T-helper 1 cell (primary cell): ENCODE data around the gene INAFM2.

Source experiments
- DNase-seq, 5 donors: peaks; one replicate each; pipeline ENCODE4 v3.0.0-alpha.2; 2012 to 2020

INAFM2 gene

DNA sequence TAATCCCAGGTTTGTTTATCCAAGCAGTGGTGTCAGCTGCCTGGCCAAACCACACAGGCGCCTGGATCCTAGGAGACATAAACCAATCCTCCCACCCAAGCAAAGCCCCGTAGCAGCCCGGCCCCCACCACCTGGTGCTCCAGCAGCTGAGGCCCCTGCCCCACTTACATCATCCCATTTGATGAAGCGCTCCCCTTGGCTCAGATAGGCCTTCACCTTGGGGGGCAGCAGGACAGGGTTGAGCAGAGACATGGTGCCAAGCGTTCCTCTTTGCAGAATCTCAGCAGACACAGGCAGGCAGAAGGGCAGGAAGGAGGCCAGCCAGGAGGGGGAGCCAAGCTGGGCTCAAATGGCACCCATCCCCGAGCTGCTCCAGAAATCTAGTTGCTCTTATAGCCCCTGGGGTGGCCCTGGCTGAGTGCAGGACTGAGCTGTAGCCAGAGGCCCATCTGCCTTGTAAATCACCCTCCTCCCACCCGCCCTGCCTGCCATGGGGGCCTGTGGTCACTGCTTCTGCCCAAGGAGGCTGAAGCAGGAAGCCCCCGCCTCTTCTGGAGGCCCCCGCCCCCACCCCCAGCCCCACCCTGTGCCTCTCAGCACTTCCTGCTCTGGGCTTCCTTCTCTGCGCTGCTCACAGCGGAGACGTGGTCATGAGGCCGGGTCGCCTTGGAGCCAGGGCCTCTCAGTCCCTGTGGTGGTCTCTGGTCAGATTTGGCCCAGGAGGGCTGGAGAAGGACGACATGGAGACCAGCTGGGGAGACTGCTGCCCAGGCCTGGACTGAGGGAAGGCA, 15.9 kb upstream of the INAFM2 start, which contains the start of gene PLCB2:
Gene PLCB2, minus strand, starts transcription at position 515 of the 791 bp plus-strand sequence. Its CDS starts 263 bp downstream, at position 252.
- DNase-seq = peak; percentile 36 to 78 (median 55)

DNA sequence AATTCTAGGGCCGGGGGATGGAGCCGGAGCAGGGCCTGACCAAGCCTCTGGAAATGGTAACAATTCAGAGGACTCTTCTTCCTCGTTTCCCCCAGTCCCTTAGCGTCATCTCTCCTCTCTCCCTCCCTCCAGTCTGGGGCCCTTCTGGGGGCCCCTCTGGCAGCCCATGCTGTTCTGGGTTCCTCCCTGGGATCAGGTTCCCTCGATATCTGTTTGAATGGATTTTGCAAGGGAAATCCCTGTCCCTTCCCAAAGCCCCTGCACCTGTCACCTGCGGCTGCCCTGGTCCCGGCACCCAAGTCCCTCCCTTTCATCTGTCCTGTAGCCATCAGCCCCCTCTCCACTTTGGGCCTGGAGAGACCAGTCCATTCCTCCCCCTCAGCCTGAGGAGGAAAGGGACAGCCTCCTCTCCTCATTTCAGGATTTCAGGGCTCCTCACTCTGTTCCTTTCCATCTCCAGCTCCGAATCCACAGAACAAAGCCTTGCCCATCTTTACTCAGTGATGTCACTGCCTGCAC, 14.1 kb upstream of the INAFM2 start:
- no peak for DNase-seq

DNA sequence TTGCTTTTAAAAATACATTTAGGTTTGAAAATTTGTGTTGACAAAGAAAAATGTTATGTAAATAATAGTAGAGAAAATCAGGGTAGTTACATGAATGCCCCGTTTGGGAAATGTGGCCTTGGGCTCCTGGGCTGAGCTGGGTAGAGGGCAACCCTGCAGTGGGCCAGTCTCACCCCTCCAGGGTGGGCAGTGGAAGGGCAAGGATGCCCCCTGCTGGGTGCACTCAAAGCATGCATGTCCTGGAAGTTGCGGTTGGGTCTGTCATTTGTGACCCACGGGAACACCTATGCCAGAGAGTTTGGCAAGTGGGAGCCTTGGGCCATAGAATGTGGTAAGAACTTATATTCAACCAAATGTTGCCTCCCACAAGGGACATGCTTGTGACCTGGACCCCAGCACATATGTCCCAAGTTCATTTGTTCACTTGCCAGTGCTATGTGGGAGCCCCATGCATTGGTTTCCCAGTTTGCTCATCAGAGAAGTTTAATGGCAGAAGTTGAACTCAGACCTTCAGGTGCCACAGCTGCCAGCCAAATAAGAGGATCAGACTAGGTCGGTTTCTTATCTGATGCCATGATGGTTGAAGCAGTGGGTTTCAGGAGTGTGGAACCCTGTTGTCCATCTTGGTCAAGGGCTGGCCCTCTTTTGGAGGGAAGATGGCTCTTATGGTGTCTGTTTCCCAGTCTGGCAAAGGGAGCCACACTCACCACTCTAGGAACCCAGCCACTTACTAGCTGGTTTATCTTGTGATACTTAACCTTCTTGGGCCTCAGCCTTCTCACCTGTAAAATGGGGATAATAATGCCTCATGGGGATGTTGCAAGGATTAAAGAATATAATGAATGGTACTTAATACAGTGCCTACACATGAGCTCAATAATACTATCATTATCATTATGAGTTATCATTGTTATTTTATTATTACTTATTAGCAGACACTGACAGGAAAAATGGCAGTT, 13.2 kb upstream of the INAFM2 start:
- DNase-seq = peak in 3 of 5 donors; percentile 40 to 67 (median 40)

DNA sequence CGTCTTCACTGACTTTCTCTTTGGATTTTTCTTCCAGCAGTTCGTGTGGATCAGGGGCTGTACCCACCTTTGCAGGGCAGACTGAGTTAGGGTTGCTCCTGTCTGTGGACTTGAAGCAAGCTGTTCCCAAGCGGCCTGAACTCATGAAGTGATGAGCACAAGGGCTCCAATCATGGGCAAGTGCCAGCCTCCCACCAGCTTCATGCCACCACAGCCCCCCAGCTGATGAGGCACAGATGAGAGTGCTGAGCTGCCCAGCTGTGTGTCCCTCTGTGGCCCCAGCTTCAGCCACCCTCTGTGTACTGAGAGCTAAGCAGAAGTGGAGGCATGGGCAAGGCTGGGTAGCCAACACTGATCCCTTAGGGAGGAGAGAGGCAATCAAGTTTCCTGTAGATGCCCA, 12.5 kb upstream of the INAFM2 start:
- no peak for DNase-seq

DNA sequence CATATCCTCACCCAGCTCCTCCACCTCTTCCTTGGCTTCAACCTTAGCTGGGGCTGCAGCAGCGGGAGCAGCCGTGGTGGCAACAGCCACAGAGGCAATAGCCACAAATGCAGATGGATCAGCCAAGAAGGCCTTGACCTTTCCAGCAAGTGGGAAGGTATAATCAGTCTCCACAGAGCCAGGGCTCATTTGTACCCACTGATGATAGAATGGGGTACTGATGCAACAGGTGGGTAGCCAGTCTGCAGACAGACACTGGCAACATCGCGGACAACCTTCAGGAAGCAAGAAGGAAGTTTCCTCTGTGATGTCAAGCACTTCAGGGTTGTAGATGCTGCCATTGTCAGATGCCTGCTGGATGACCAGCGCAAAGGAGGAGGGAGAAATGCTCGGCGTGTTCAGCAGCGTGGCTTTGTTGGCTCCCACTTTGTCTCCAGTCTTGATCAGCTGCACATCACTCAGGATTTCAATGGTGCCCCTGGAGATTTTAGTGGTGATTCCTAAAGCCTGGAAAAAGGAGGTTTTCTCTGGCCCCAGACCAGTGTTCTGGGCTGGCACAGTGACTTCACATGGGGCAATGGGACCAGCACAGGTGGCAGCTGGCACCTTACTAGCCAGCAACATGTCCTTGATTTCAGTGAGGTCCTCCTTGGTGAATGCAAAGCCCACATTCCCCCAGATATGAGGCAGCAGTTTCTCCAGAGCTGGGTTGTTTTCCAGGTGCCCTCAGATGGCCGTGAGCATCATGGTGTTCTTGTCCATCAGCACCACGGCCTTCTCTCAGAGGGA, 10.9 kb upstream of the INAFM2 start:
- no peak for DNase-seq

DNA sequence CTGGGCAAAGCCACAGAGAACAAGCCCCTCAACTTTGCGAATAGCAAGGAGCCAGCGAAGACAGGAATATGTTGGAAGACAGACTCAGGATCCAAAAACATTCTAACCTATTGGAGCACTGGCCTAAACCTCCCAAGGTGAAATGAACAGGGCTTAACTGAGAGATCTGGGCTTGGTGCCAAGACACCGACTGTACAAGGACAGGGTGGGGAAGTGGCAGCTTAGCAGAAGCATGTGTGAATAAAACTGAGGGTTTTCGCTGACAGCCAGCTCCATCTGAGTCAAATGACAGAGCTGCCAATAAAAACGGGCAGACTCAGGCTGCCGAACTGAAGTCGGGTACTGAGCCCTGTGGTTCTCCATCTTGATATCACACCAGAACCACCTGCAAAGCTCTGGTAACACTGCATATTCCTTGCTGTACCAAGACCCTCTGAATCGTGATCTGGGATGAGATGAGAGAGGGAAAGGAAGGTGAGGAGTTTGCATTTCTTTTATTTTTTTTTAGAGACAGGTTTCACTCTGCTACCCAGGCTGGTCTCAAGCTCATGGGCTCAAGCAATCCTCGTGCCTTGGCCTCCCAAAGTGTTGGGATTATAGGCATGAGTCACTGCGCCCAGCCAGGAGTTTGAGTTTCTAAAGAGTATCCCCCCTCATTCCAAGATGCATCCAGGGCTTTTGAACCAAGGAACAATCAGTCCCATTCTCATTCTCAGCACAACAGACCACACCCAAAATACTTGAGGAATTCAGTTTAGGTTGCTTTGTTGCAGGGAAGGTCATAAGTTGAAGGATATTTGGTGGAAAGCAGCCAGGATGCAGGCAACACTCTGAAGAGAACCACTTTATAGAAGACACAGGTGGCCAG, 9.7 kb upstream of the INAFM2 start:
- no peak for DNase-seq

DNA sequence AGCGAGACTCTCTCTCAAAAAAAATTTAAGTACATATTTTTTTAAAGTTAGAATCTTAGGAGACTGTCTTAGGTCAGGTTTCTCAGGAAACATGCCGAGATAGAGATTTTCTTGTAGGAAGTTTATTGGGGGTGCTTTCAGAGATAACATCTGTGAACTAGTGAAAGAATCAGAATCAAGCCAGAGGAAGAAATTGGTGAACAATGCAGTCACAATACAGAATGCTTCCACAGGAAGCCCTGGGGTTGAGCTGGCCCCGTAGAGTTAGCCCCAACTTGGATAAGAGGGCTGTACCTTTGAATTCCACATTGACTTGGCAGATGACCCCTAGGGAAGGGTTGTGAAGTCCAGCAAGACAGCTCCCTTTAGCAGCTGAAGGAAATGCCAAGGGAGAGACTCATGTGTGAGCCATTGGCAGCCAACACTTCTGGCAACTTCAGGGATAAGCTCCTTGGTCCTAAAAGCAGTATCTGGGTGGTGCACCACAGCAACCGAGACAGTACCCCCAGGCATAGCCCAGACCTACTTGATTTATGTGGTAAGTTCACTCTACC, 8.7 kb upstream of the INAFM2 start:
- DNase-seq = no peak

DNA sequence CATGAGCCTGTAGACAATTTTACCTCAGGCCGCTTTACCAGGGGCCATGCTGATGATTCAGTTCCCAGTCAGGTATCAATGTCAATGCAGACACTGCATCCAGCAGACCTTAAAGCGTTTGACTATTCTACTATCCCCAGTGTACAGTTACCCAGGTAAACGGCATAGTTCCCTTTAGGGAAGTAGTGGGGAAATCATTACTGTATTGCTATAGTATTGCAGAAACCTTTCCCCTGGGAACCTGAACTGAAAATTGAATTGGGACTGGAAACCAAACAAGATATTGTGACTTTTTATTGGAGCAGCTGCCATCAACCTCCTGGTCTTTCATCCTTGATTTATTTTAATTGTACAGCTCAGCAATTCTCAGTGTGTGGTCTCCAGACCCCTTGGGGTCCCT, 6.6 kb upstream of the INAFM2 start:
- DNase-seq = no peak

DNA sequence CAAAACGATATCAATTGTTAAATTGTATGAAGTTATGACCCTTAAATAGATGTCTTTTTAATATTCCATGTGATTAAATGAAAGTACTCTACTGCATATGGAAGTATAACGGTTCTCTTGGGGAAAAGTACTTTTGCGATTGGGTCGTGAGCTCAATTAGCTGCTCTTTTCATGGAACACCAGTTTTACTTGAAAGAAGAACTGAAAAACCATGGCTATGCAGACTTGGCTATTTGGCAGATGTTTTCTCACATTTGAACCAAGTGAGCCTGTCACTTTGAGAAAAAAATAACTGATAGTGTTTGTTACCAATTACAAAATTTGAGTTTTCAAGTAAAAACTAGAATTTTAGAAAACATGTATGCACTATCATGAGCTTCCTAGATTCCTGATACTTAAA, 5.9 kb upstream of the INAFM2 start:
- DNase-seq = no peak

DNA sequence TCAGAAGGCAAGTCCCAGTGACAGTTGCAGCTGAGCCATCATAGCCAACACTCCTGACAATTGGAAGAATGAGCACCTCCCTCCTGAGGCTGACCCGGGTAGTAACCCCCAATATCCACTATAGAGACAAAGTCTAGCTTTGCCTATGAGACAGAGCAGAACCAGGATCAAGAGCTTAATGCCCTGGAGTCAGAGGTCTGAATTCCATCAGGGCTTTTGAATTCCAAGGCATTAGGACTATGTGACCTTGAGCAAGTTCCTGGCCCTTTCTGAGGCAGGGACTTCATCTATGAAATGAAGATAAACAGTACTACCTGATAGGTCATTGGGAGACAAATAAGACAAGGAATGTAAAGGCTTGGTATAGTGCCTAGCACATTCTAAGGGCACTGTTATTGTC, 3.1 kb upstream of the INAFM2 start:
- DNase-seq = no peak

DNA sequence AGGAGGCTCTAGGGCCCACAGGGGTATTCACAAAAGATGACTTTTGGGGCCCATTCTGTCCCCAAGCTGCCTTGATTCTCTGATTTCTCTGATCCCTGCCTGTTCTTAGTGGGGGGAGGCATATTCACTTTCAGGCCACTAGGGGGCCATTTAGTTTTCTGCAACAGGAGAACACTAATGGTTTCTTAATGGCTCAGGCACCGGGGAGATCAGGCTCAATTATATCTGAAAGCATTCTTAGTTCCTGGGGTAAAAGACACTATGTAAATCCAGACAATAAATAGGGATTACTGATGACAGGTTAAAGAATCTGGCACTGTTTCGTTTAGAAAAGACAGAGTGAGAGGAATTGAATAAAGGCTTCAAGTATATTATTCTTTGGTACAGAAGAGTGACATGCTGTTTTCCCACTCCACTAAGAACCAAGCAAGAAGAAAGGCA, 2.5 kb upstream of the INAFM2 start:
- peak in 4 of 5 donors; percentile 33 to 63 (median 44) for DNase-seq

DNA sequence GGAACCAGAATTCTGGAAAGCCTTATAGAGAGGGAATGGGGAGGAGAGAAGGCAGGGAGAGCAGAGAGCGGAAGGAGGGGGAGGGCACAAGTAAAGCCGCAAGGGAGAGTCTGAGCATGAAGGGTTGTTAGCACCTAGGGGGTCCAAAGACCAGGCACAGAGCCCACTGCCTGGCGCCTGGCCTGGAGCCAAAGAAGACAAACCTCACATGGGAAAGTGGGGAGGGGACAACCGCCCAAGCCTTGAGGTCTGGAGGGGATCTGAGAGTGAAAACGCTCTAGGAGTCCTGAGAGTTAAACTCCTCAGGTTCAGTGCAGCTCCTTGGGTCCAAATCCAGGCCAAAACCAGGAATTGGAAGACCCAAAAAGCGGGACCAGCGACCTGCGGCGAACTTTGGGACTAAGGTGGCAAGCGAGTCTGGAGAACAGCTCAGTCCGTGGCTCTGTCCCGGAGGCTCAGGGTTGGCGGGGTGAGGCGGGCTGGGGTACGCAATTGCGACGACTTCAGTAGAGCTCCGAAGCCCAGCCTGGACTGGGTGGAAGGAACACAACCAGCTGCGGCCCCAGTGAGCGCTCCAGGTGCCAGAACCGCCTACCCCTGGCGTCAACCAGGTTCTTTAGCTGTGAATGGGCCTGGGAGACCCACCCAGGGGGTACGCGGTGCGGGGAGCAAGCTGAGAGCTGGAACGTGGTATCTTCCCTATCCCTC, 807 bp upstream of the INAFM2 start:
- DNase-seq = no peak

DNA sequence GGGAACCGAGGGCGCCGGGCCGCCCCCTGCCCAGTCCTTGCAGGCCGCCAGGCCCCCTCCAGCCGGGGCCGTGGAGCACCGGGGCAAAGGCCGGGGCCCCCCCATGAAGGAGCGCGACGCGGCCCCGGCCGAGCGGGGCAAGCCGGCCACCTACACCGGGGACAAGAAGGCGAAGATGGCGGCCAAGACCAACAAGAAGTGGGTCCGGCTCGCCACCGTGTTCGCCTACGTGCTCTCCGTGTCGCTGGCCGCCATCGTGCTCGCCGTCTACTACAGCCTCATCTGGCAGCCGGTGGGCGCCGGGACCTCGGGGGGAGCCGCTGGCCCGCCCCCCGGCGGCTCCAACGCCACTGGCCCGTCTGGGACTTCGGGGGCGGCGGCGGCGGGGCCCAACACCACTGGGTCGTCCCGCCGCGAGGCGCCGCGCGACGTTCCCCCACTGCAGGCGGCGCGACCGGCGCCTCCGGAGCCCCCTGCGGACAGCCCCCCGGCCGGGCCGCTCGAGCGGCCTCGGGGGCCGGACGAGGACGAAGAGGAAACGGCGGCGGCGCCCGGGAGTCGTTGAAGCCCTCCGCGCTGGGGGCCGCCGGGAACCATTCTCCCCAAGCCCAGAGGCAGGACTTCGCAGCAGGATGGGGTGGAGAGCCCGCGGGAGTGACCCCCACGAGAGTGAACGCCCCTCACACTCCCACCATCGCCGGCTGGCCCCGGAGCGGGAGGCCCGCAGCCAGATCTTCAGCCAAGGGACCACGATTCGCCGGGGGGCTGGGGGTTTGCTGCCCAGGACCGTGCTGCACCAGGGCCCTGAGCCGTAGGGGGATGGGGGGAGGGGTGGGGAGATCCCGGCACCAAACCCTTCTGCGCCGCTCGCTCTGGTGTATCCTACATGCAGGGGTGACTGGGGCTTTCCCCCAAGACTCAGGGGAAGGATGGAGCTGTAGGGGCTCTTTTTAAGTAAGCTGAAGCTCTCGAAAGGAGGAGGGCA, 753 bp downstream of the INAFM2 start:
- peak in 1 of 5 donors; percentile 25 for DNase-seq

DNA sequence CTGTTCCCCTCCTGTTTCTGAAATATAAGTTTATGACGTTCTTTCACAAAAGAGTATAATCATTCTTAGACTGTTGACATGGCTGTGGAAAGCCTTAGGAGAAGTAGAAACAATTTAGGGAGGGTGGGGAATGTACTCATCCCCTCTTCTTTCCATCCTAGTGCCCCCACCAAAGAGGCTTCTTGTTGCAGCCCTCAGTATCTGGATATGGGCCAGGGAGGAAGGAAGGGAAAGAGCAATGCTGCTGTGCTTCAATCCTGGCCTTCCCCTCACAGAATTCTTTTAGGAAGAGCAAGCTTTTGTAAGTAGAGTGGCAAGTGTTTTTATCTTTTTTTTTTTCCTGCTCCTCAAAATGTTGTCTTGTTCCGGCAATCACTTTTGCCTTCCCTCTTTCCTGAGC, 1.7 kb downstream of the INAFM2 start:
- DNase-seq = no peak

DNA sequence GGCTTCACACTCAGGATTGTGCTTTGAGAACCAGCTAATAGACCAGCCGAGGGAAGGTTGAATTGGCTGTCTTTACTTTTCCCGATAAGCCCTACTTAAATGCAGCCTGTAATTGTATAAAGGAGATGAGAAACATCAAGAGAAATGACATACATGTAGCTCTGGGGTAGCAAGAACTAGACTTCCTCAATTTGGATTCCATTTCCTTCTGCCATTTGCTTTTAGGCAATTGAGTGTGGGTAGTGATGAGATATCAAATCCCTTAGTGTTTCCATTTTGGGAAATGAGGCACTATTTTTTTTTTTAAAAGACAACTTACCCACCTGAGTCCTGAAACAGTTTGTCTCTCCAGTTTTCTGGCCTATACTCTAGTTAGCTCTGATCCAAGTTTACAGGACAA, 2.2 kb downstream of the INAFM2 start:
- no peak for DNase-seq

DNA sequence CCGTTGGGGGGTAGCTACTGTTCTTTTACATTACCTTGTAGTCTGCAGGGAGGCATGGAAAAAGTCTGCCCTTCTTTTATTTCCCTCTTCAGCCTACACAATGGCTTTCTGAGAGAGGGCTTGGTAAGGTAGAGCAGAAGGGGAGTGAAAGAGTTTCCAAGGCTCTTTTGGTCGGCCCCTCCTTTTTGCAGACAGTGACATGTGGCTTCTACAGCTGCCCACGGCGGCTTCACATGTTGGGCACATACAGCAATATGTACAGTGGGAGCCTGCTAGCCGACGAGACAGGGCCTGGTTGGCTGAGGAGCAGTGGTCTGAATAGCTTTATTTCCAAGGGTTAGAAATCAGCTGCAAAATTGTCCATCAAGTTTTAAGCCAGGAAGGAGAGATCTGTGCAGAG, 4.0 kb downstream of the INAFM2 start:
- DNase-seq = no peak

DNA sequence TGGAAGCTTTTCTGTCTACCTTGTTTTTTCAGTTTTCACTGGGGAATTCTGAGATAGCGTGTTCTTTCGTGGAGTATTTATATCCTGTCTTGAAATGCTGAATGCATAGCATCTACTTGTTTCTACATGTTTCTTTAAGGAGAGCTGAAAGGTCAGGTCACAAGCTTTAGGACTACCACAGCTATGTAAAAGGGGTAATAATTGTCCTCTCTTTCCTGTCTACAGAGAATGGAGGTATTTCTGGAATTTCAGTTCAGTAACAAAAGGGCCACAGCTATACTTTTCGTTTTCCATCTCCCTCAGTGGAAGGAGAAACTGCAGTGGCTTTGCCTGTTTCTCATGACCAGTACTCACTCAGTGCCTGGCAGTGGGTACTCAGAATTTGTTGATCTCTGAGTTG, 4.7 kb downstream of the INAFM2 start:
- DNase-seq = no peak

DNA sequence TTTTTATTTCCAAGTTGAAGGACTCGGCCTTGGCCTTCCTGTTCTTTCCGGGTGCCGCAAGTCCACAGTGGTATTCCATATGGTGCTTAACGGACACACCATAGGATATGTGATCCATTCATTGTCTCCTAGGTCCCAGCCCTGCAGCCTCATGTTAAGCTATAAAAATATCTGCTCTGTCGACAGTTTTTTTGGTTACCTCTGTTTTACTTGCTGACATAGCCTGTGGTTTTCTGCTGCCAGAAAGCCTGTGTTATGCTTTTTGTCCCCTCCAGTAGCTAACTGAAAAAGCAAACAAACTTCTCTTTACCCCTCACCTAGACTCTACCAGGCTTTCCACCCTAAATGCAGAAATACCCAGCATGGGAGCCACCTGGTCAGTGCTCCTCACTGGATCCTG, 5.3 kb downstream of the INAFM2 start:
- no peak for DNase-seq

DNA sequence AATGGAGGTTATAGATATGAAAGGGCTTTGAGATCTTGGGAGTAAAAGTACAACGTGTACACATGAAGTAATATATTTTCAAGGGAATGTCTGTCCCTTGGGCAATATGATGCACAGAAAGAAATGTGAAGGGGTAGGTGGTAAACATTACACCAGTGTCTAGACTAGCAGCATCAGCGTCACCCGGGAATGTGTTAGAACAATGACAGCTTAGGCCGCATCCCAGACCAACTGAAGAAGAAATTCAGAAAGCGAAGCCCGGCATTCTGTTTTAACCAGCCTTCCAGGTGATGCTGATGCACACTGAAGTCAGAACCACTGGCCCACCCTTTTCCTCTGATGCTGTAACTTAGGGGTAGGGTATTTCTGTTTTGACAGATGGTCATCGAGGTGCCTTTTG, 6.3 kb downstream of the INAFM2 start:
- DNase-seq = no peak
